Stimulated activated CD4-positive, alpha-beta T cell treated with anti-CD3 and anti-CD28 coated beads, Interleukin-1b, Interleukin-23, amount 100 ng/mL, for 24 hours (primary cell): ENCODE data around the gene TOMM6.

Experiments used
- DNase-seq, 4 experiments: peaks; one replicate each; pipeline ENCODE4 v3.0.0-alpha.2; 2020; ENCODE audit warnings: low read depth in 4 of 4, low spot score in 1 of 4

TOMM6 gene

GRCh38 chr6:41787219-41787917, at the start of gene TOMM6:
Gene TOMM6 (plus strand): TSS chr6:41787694. CDS start chr6:41787698, 4 bp downstream.
- DNase-seq: peak; percentile 90 to 92 (median 92)

GRCh38 chr6:41739041-41739440, 48.5 kb upstream of the TOMM6 start:
- DNase-seq: no peak

- DNase-seq: no peak
These were observed 46.9 kb upstream of the TOMM6 start for GRCh38 chr6:41740366-41741162.

- no peak for DNase-seq
These were observed 45.6 kb upstream of the TOMM6 start for GRCh38 chr6:41741625-41742490.

- no peak for DNase-seq
These were observed 43.9 kb upstream of the TOMM6 start for GRCh38 chr6:41743406-41744235.

GRCh38 chr6:41744236-41744787, 43.2 kb upstream of the TOMM6 start:
- DNase-seq: no peak

GRCh38 chr6:41746107-41746506, 41.4 kb upstream of the TOMM6 start:
- DNase-seq: no peak

GRCh38 chr6:41747256-41748101, 40.0 kb upstream of the TOMM6 start, which contains the start of gene PGC:
Gene PGC (minus strand): TSS chr6:41747397. CDS start chr6:41747334, 63 bp downstream.
- DNase-seq: no peak

GRCh38 chr6:41748102-41748477, 39.4 kb upstream of the TOMM6 start:
- no peak for DNase-seq

GRCh38 chr6:41748542-41748941, 39.0 kb upstream of the TOMM6 start:
- no peak for DNase-seq

- DNase-seq: no peak
These were observed 37.1 kb upstream of the TOMM6 start for GRCh38 chr6:41750374-41750773.

- DNase-seq: no peak
These were observed 31.6 kb upstream of the TOMM6 start for GRCh38 chr6:41755895-41756294.

GRCh38 chr6:41756354-41756753, 31.1 kb upstream of the TOMM6 start:
- no peak for DNase-seq

- DNase-seq: no peak
These were observed 30.2 kb upstream of the TOMM6 start for GRCh38 chr6:41757271-41757670.

GRCh38 chr6:41757931-41758640, 29.4 kb upstream of the TOMM6 start:
- DNase-seq: no peak

- DNase-seq: no peak
These were observed 28.9 kb upstream of the TOMM6 start for GRCh38 chr6:41758641-41759035.

- no peak for DNase-seq
These were observed 28.2 kb upstream of the TOMM6 start for GRCh38 chr6:41759106-41759904.
